ENCODE results near the gene PTN.
"Not testable (repeated sequence)": the region's sequence is repeated elsewhere in the genome, so short reads cannot be mapped to it uniquely, and the experiment has no call there.

Gene PTN

GRCh38 chr7:137266764-137267163 lies 76.8 kb downstream of the PTN start:
- no peak for DNase-seq

- DNase-seq = not testable (repeated sequence)
Observed at GRCh38 chr7:137265480-137265879, 78.1 kb downstream of the PTN start.

GRCh38 chr7:137262599-137262998 lies 80.9 kb downstream of the PTN start:
- DNase-seq = no peak

- DNase-seq = no peak
Observed at GRCh38 chr7:137258552-137258951, 85.0 kb downstream of the PTN start.

- no peak for DNase-seq
Observed at GRCh38 chr7:137254766-137255165, 88.8 kb downstream of the PTN start.

- no peak for DNase-seq
Observed at GRCh38 chr7:137245890-137246289, 97.6 kb downstream of the PTN start.

- DNase-seq = no peak
Observed at GRCh38 chr7:137245186-137245585, 98.3 kb downstream of the PTN start.

- DNase-seq = no peak
Observed at GRCh38 chr7:137243741-137244140, 99.8 kb downstream of the PTN start.

- no peak for DNase-seq
Observed at GRCh38 chr7:137242616-137243015, 100.9 kb downstream of the PTN start.

GRCh38 chr7:137241655-137242360 lies 101.7 kb downstream of the PTN start:
- no peak for DNase-seq

- DNase-seq = not testable (repeated sequence)
Observed at GRCh38 chr7:137239186-137239585, 104.3 kb downstream of the PTN start.

- no peak for DNase-seq
Observed at GRCh38 chr7:137235434-137235833, 108.1 kb downstream of the PTN start.

GRCh38 chr7:137231167-137231566 lies 112.4 kb downstream of the PTN start:
- no peak for DNase-seq

GRCh38 chr7:137221467-137221866 lies 122.1 kb downstream of the PTN start:
- DNase-seq = no peak

- DNase-seq = no peak
Observed at GRCh38 chr7:137213744-137214143, 129.8 kb downstream of the PTN start.

GRCh38 chr7:137209151-137209817 lies 134.2 kb downstream of the PTN start:
- no peak for DNase-seq

- DNase-seq = no peak
Observed at GRCh38 chr7:137206770-137207169, 136.8 kb downstream of the PTN start.

- DNase-seq = no peak
Observed at GRCh38 chr7:137204246-137204645, 139.3 kb downstream of the PTN start.

GRCh38 chr7:137203351-137203750 lies 140.2 kb downstream of the PTN start:
- no peak for DNase-seq

GRCh38 chr7:137196648-137197047 lies 146.9 kb downstream of the PTN start:
- no peak for DNase-seq

- no peak for DNase-seq
Observed at GRCh38 chr7:137195996-137196395, 147.5 kb downstream of the PTN start.

GRCh38 chr7:137181619-137182018 lies 161.9 kb downstream of the PTN start:
- not testable (repeated sequence) for DNase-seq
